GM12892 (cell line): ENCODE measurements around the gene RALGAPA2.
"Not testable (repeated sequence)": the region's sequence is repeated elsewhere in the genome, so short reads cannot be mapped to it uniquely, and the experiment has no call there.

ENCODE experiments used
- DNase-seq: peaks from one replicate; pipeline ENCODE4 v3.0.0; 2011; ENCODE audit not compliant: insufficient read length
- FAIRE-seq: peaks from 2 replicates; lab custom pipeline; 2011; peaks lifted over from hg19 to GRCh38; lab: Jason Lieb, UNC
- POLR2A ChIP-seq: IDR thresholded peaks from 2 replicates; pipeline ENCODE4 v1.6.1; 2011; ENCODE audit warnings: low read depth, low read length, control low read depth
- POLR2AphosphoS5 ChIP-seq: IDR thresholded peaks from 2 replicates; pipeline ENCODE4 v1.6.1; 2011; ENCODE audit warnings: low read depth, low read length, control low read depth
- TAF1 ChIP-seq: IDR thresholded peaks from 2 replicates; pipeline ENCODE4 v1.6.1; 2011; ENCODE audit warnings: low read depth, mild to moderate bottlenecking, control low read depth, low read length, borderline replicate concordance

The RALGAPA2 gene

DNA sequence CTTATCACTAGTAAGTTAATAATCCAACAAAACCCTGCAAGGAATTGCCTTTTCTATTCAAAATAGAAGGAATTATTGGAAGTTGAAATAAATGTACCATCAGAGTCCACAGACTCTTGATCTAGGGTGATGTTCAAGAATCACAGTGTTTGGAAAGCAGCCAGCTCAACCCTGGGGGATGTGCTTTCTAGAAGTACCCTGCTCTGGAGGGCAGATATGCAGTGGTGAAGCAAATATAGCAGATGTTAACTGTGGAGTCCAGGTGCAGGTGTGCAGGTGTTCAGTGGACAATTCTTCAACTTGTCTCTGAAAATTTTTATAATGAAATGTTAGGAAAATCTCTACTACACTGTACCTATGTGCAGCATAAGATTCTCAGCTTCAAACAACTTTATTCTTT, 353.6 kb downstream of the RALGAPA2 start:
- no peak for FAIRE-seq
- DNase-seq = no peak
- TF ChIP-seq POLR2AphosphoS5 (no peak), TAF1 (no peak), POLR2A (no peak)

DNA sequence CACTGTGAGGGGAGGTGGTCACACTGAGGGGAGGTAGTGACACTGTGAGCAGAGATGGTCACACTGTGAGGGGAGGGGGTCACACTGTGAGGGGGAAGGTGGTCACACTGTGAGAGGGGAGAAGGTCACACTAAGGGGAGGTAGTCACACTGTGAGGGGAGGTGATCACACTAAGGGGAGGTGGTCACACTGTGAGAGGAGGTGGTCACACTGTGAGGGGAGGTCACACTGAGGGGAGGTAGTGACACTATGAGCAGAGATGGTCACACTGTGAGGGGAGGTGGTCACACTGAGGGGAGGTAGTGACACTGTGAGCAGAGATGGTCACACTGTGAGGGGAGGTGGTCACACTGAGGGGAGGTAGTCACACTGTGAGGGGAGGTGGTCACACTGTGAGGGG, 356.9 kb downstream of the RALGAPA2 start:
- not testable (repeated sequence) for DNase-seq
- peak; percentile 62 for FAIRE-seq

DNA sequence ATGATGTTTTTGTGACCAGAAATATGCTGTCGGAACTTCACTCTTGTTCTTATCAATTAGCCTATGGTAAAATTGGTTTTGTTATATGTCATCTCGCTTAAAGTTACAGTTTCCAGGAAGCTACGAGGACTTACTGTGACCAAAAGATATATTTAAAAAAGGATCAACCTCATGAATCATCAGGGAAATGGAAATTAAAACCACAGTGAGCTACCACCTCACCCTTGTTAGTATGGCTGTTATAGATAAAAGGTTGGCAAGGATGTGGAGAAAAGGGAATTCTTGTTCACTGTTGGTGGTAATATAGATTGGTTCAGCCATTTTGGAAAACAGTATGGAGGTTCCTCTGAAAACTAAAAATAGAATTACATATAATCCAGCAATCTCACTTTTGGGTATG, 358.9 kb downstream of the RALGAPA2 start:
- FAIRE-seq = no peak
- TF ChIP-seq POLR2AphosphoS5 (no peak), TAF1 (no peak), POLR2A (no peak)
- no peak for DNase-seq

DNA sequence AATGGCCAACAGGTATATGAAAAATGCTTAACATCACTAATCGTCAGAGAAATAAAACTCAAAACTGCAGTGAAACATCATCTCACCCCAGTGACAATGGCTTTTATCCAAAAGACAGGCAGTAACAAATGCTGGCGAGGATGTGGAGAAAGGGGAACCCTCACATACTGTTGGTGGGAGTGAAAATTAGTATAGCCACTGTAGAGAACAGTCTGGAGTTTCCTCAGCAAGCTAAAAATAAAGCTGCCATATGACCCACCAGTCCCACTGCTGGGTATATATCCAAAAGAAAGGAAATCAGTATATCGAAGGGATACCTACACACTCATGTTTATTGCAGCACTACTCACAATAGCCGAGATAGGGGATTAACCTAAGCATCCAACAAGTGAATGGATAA, 368.0 kb downstream of the RALGAPA2 start:
- TF ChIP-seq POLR2AphosphoS5 (no peak), POLR2A (no peak), TAF1 (no peak)
- no peak for FAIRE-seq
- no peak for DNase-seq

DNA sequence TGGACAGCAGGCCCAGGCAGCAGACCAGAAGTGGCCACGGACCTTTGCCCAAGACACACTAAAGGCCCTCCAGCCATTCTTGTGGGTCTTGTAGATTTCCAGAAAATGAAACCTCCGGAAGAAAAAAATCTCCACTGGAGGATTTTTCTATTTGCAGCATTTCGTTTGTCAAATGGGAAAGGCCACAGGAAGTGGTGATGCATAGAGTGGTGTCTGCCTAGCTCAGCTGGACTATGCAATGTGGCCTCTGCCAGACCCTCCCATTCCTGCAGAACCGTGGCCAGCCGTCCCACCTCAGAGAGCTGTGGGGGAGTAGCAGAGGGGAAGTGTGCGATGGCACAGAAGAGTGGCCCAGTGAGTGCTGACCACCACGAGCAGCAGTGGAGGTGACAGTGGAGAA, 368.5 kb downstream of the RALGAPA2 start:
- TF ChIP-seq POLR2AphosphoS5 (no peak), TAF1 (no peak), POLR2A (no peak)

More for the DNA sequence above, 368.5 kb downstream of the RALGAPA2 start:
- FAIRE-seq = no peak
- DNase-seq = no peak
